B cell (primary cell): ENCODE results near the gene EMID1.

Source experiments
- EZH2 ChIP-seq: IDR thresholded peaks from 2 replicates; pipeline ENCODE4 v1.6.1; 2012; ENCODE audit warnings: borderline replicate concordance, low read depth, mild to moderate bottlenecking, moderate library complexity, low read length; ENCODE audit not compliant: insufficient read depth, poor library complexity, severe bottlenecking
- TF ChIP-seq, protein P1 (sequence below): fragments of 200-600 bp; IDR thresholded peaks from one replicate; pipeline ENCODE4 v1.8.0; 2022; ENCODE audit warnings: antibody characterized with exemption, mild to moderate bottlenecking

DNA sequence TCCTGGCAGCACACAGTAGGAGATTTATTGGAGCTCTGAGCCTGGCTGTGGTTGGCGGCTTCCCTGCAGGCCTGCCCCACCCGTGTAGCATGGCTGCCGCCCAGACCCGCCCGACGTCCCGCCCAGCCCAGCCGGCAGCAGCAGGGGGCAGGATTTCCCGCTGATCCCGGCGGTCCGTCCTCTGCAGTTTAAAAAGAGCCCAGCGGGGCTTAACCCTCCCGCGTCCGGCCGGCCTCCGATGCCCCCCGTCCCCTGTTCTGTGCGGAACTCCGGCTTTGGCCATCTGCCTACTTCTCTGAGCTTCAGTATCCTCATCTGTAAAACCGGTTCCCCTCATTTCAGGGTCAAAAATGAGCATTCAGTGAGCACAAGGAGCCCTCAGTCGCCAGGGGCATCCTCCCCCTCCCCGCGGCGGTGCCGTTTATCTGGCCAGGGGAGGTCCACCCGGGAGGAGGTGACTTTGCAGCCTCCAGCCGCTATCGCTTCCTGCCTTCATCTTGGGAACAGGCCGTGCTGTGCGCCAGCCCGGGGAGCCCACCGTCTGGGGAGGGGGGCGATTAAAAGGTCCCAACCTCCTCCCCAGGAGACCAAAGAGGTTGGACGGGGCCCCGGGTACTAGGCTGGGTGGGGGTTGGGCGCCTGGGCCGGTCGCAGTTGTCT, 100.6 kb downstream of the EMID1 start, which contains the start of gene GAS2L1:
- TF ChIP-seq, protein P1, sequence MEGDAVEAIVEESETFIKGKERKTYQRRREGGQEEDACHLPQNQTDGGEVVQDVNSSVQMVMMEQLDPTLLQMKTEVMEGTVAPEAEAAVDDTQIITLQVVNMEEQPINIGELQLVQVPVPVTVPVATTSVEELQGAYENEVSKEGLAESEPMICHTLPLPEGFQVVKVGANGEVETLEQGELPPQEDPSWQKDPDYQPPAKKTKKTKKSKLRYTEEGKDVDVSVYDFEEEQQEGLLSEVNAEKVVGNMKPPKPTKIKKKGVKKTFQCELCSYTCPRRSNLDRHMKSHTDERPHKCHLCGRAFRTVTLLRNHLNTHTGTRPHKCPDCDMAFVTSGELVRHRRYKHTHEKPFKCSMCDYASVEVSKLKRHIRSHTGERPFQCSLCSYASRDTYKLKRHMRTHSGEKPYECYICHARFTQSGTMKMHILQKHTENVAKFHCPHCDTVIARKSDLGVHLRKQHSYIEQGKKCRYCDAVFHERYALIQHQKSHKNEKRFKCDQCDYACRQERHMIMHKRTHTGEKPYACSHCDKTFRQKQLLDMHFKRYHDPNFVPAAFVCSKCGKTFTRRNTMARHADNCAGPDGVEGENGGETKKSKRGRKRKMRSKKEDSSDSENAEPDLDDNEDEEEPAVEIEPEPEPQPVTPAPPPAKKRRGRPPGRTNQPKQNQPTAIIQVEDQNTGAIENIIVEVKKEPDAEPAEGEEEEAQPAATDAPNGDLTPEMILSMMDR: peak; percentile 48
- peak; percentile 68 for TF ChIP-seq EZH2
